Calu3 (cell line): Measurements from ENCODE around the gene PPFIBP2. TPM values are rescaled to one million over a fixed set of nuclear protein-coding genes. Genes with fewer than 3 reads are reported as not detected.

ENCODE experiments used
- BruUV-seq: library from RNA; stranded (reverse); fragments of 400-500 nt; replicated peaks from 2 replicates; lab custom pipeline; 2021; lab: Mats Ljungman, UMichigan
- CTCF ChIA-PET: fragments of 300-600 bp; sonication (Branson Sonifier 250); formaldehyde crosslinking; loops from one replicate; lab custom pipeline; 2022; ENCODE audit warnings: antibody characterized with exemption; lab: Charles Lee
- DNase-seq: peaks from one replicate; pipeline ENCODE4 v3.0.0; 2022
- H3K27ac Mint-ChIP-seq: one replicate; pipeline ENCODE4 v1.8.0; 2022; ENCODE audit warnings: mixed read lengths; ENCODE audit not compliant: unreplicated experiment
- H3K27me3 Mint-ChIP-seq: one replicate; pipeline ENCODE4 v1.8.0; 2022; ENCODE audit warnings: mixed read lengths; ENCODE audit not compliant: unreplicated experiment
- H3K36me3 Mint-ChIP-seq: one replicate; pipeline ENCODE4 v1.8.0; 2022; ENCODE audit warnings: mild to moderate bottlenecking, moderate library complexity, mixed read lengths; ENCODE audit not compliant: insufficient read depth, unreplicated experiment
- H3K4me1 Mint-ChIP-seq: one replicate; pipeline ENCODE4 v1.8.0; 2022; ENCODE audit warnings: mild to moderate bottlenecking, low read depth, mixed read lengths; ENCODE audit not compliant: unreplicated experiment
- H3K4me3 Mint-ChIP-seq: one replicate; pipeline ENCODE4 v1.8.0; 2022; ENCODE audit warnings: mild to moderate bottlenecking, low read depth, moderate library complexity, mixed read lengths; ENCODE audit not compliant: unreplicated experiment
- H3K9me3 Mint-ChIP-seq: one replicate; pipeline ENCODE4 v1.8.0; 2022; ENCODE audit warnings: low read depth, mixed read lengths; ENCODE audit not compliant: unreplicated experiment
- intact Hi-C: fragments of 100-400 bp; cut with micrococcal nuclease; formaldehyde crosslinking; loops from one replicate; pipeline ENCODE4 v1.10.0; 2022; ENCODE audit not compliant: unreplicated experiment
- total RNA-seq: library from RNA; stranded (reverse); gene quantifications from 2 replicates; pipeline ENCODE4 v1.2.3, GENCODE V29; 2022
- TF ChIP-seq, protein P1 (sequence below): fragments of 200-600 bp; IDR thresholded peaks from one replicate; pipeline ENCODE4 v1.8.0; 2022; ENCODE audit warnings: antibody characterized with exemption; ENCODE audit not compliant: unreplicated experiment

Gene PPFIBP2
- total RNA-seq, 1 experiment from 2014 or later = 28.5 TPM

DNA sequence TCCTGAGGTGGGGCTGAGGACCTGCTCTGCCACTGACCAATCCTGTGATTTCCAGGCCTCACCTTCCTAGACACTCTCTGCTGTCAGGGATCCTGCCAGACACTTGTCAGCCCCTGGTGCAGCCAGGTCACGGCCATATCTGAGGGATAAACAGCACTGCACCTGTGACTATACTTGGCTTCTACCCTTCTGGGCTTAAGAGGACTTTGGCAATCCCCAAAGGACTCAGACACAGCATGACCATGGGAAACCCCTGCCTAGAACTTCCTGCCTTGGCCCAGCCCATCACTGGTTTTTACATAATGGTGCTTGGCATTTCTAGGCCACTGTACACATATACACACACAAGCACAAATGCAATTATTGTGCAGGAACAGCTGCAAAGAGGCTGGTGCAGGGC is 40.1 kb upstream of the PPFIBP2 start:
- H3K9me3 Mint-ChIP-seq = no peaks in the 10 kb centered on the region
- DNase-seq = no peak
- H3K36me3 Mint-ChIP-seq = no peaks in the 10 kb centered on the region
- TF ChIP-seq, protein P1, sequence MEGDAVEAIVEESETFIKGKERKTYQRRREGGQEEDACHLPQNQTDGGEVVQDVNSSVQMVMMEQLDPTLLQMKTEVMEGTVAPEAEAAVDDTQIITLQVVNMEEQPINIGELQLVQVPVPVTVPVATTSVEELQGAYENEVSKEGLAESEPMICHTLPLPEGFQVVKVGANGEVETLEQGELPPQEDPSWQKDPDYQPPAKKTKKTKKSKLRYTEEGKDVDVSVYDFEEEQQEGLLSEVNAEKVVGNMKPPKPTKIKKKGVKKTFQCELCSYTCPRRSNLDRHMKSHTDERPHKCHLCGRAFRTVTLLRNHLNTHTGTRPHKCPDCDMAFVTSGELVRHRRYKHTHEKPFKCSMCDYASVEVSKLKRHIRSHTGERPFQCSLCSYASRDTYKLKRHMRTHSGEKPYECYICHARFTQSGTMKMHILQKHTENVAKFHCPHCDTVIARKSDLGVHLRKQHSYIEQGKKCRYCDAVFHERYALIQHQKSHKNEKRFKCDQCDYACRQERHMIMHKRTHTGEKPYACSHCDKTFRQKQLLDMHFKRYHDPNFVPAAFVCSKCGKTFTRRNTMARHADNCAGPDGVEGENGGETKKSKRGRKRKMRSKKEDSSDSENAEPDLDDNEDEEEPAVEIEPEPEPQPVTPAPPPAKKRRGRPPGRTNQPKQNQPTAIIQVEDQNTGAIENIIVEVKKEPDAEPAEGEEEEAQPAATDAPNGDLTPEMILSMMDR = no peak
- H3K4me1 Mint-ChIP-seq = no peaks in the 10 kb centered on the region
- intact Hi-C loops = no loop called here
- no peak overlapping the region for H3K27ac Mint-ChIP-seq
- H3K4me3 Mint-ChIP-seq = no peak overlapping the region
- BruUV-seq = no TSS peak
- CTCF ChIA-PET = no interaction called here
- H3K27me3 Mint-ChIP-seq = peaks cover 64% of the 10 kb centered on the region

DNA sequence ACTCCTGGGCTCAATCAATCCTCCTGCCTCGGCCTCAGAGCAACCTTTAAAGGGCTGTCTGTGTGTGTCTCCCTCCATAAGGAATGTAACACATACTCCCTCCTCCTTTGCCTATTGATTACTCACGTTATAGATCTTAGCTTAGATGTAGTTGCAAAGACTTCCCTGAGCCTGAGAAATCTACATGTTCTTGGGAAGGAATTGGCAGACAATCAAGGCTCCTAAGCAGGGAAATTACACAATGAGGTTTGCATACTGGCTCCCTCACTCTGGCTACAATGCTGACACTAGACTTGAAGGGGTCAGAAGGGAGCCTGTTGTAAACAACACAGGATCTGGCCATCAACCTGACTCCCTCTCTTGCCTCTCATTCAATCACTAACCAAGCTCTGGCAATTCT is 33.7 kb upstream of the PPFIBP2 start:
- Mint-ChIP-seq H3K9me3 (no peaks in the 10 kb centered on the region), H3K36me3 (no peaks in the 10 kb centered on the region), H3K4me1 (no peaks in the 10 kb centered on the region), H3K4me3 (no peak overlapping the region), H3K27ac (no peak overlapping the region), H3K27me3 (peaks cover 40% of the 10 kb centered on the region)
- CTCF ChIA-PET = no interaction called here
- TF ChIP-seq, protein P1 = no peak
- DNase-seq = no peak
- intact Hi-C loops = no loop called here
- no TSS peak for BruUV-seq

DNA sequence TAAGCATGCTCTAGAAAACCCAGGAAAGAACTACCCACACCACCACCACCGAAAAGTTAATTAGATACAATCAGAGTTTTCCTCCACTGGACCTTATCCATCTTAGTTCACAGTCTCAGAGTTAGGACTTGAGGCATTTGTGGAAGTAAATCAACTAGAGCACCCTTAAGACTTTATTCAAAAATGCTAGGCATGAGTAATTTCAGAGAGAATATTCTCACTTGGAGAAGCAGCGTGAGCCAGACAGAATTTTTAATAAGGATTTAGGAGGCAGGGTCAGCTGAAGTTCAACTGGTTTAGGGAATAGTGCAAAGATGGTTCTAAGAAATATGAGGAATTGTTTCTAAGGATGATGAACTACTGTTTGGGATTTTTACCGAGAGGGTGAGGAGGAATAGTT is 29.7 kb upstream of the PPFIBP2 start:
- Mint-ChIP-seq H3K27ac (no peak overlapping the region), H3K4me3 (no peak overlapping the region), H3K9me3 (no peaks in the 10 kb centered on the region), H3K36me3 (no peaks in the 10 kb centered on the region), H3K27me3 (peaks cover 15% of the 10 kb centered on the region), H3K4me1 (no peaks in the 10 kb centered on the region)
- TF ChIP-seq, protein P1 = no peak
- no TSS peak for BruUV-seq
- no peak for DNase-seq
- intact Hi-C loops = no loop called here
- CTCF ChIA-PET = no interaction called here

DNA sequence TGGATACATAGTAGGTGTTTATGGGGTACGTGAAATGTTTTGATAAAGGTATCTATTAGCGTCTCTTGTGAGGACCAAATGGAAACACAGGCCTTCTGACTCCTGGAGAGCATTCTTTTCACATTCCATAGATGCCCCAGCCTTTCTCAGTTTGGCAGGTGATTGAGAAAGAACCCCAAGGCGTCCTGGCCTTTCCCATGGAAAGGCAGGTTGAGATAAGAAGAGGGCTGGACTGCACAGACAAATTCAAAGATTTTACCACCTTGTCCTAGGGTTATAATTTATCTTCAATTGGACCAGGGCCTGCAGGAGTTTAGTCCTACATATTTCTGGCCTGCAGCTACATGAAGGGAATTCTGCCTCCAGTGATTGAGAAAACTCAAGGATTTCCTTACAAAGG is 29.2 kb upstream of the PPFIBP2 start:
- intact Hi-C loops = no loop called here
- Mint-ChIP-seq H3K4me1 (no peaks in the 10 kb centered on the region), H3K4me3 (no peak overlapping the region), H3K27me3 (peaks cover 19% of the 10 kb centered on the region), H3K27ac (no peak overlapping the region), H3K9me3 (no peaks in the 10 kb centered on the region), H3K36me3 (no peaks in the 10 kb centered on the region)
- CTCF ChIA-PET = no interaction called here
- DNase-seq = no peak
- BruUV-seq = no TSS peak
- TF ChIP-seq, protein P1 = no peak
